Heart right ventricle (tissue), 16 donors: ENCODE data around the gene CNTFR. TPM values are rescaled to one million over a fixed set of nuclear protein-coding genes. Genes with fewer than 3 reads are reported as not detected.

Experiments
- ATAC-seq, 8 donors: fragments of 200-7000 bp; cut with Tn5 transposase; one replicate each; pipeline ENCODE4 v1.9.1; 2020; ENCODE audit warnings: mild to moderate bottlenecking in 8 of 8, moderate library complexity in 8 of 8, moderate number of reproducible peaks in 1 of 8
- DNase-seq, 2 donors: peaks; one replicate each; pipeline ENCODE4 v3.0.0-alpha.2; 2020
- H3K27ac ChIP-seq, 10 donors: fragments of 200-600 bp; sonication (generic) in 2 of 10; one replicate each; pipeline versions ENCODE4 v1.5.0 to v1.8.0; 2020 to 2022; ENCODE audit warnings: mild to moderate bottlenecking in 3 of 10
- H3K27me3 ChIP-seq, 7 donors: fragments of 200-600 bp; one replicate each; pipeline ENCODE4 v1.8.0; 2021 to 2022; ENCODE audit warnings: mild to moderate bottlenecking in 2 of 7
- H3K36me3 ChIP-seq, 9 donors: fragments of 200-600 bp; sonication (generic) in 1 of 9; one replicate each; pipeline versions ENCODE4 v1.5.0 to v1.8.0; 2020 to 2022; ENCODE audit warnings: mild to moderate bottlenecking in 2 of 9
- H3K4me1 ChIP-seq, 9 donors: fragments of 200-600 bp; sonication (generic) in 1 of 9; one replicate each; pipeline versions ENCODE4 v1.5.0 to v1.8.0; 2020 to 2022; ENCODE audit warnings: mild to moderate bottlenecking in 4 of 9
- H3K4me3 ChIP-seq, 10 donors: fragments of 200-600 bp; sonication (generic) in 2 of 10; one replicate each; pipeline versions ENCODE4 v1.5.0 to v1.8.0; 2020 to 2022; ENCODE audit warnings: mild to moderate bottlenecking in 7 of 10, moderate library complexity in 2 of 10
- H3K9me3 ChIP-seq, 11 donors: fragments of 200-600 bp in 10 of 11; sonication (generic) in 2 of 11; one replicate each; pipeline versions ENCODE4 v1.5.0 to v1.8.0; 2013 to 2022; ENCODE audit warnings: mild to moderate bottlenecking in 2 of 11, control low read depth in 1 of 11, moderate library complexity in 1 of 11
- CTCF ChIP-seq, 9 donors: fragments of 200-600 bp; sonication (generic) in 2 of 9; IDR thresholded peaks; one replicate each; pipeline versions ENCODE4 v1.5.0 to v1.8.0; 2021 to 2022; ENCODE audit warnings: antibody characterized with exemption in 9 of 9, mild to moderate bottlenecking in 5 of 9, moderate library complexity in 1 of 9
- WGBS, 2 donors: extraction: QIAGEN DNeasy Blood & Tissue Kit; methylation state at CpG; one replicate each; pipeline ENCODE4 v1.1.7; 2013; ENCODE audit warnings: inconsistent platforms in 1 of 2; 5-methylcytosine and 5-hydroxymethylcytosine counted together
- intact Hi-C, 10 donors: fragments of 100-400 bp; cut with DNase I; formaldehyde crosslinking; loops; one replicate each; pipeline versions ENCODE4 v1.11.1 to v1.14.2; 2022
- polyA plus RNA-seq, 2 donors: library from polyadenylated mRNA; stranded (reverse); fragments of 200-250 nt; gene quantifications; one replicate each; pipeline ENCODE4 v1.2.3, GENCODE V29; 2013
- total RNA-seq, 10 donors: library from RNA; stranded (reverse); fragmentation: NEBNext Ultra II Directional in 3 of 10; extraction: Animal tissue kit (Norgen Biotek cat#: 25700) in 3 of 10; gene quantifications; one replicate each; pipeline versions ENCODE4 v1.2.1 to v1.2.4, GENCODE V29; 2021 to 2023
- donor health status: Arrhythmogenic right ventricular cardiomyopathy.
- donor health status: ischemic (EF 13 %, LVEDD 7.1; RV severe dilation, severe dysfunction).
- donor health status: healthy with polysubstance abuse.
- donor health status: DM: no; HTN: yes; CAD: no.
- donor health status: DM: no; HTN: no; CAD: no.
- donor health status: ischemic (EF 25% LVEDD 6.9; RV normal size, moderate dysfunction).
- donor health status: ischemic (EF 25% LVEDD 5.7; RV mildly dilated, moderate dysfunction).
- donor health status: healthy.
- donor health status: DM: yes; HTN: yes; CAD: no.
- donor health status: Ischemic cardiomyopathy.
- donor health status: ischemic (EF 35%, LVEDD 5.7; RV mildly dilated, moderate dysfunction).
- donor health status: nonischemic (EF 11% LVEDD 7.7; RV severe dilation, severe dysfunction).
- donor health status: DM: yes; HTN: yes; CAD: no.
- donor health status: PGD.
- donor health status: ischemic (EF 29% LVEDD 5.4; RV normal size, mild dysfunction).
- donor health status: nonischemic (EF 23%, LVEDD 6.1; RV moderate dilation, normal function).

CNTFR gene
- total and polyA plus RNA-seq, 12 donors = 0.76 to 6.2 (median 2.9) TPM

- 51 to 53% methylated on average over 5 of the region's 5 CpGs for WGBS, 2 donors
- peaks cover 0 to 12% (median 0%) of the 10 kb centered on the region in 9 donors for H3K36me3 ChIP-seq
- DNase-seq (no peak), ATAC-seq (no peak)
- no peaks in the 10 kb centered on the region for H3K9me3 ChIP-seq
- peaks cover 9 to 40% (median 26%) of the 10 kb centered on the region in 9 donors for H3K4me1 ChIP-seq
- H3K27me3 ChIP-seq = peaks cover 0 to 29% (median 20%) of the 10 kb centered on the region in 7 donors
- H3K4me3 ChIP-seq = no peak overlapping the region
- intact Hi-C loops = loop anchor here in 2 of 10 donors (2.0 kb wide), 2 partner anchors 18 to 20 kb away; partner anchors contain the start of gene RPP25L (in 1 of the 2)
- H3K27ac ChIP-seq = no peak overlapping the region
- TF ChIP-seq CTCF (IDR thresholded peaks at IDR 0.05) = no peak
Measured at GRCh38 chr9:34633166-34633565, 43.6 kb upstream of the CNTFR start.

GRCh38 chr9:34630402-34631154, 41.1 kb upstream of the CNTFR start:
- Histone ChIP-seq H3K4me1 (peaks cover 4 to 20% (median 8%) of the 10 kb centered on the region in 9 donors), H3K9me3 (no peaks in the 10 kb centered on the region), H3K27me3 (peaks cover 23 to 55% (median 45%) of the 10 kb centered on the region in 7 donors), H3K4me3 (no peak overlapping the region), H3K36me3 (peaks cover 0 to 8% (median 0%) of the 10 kb centered on the region in 9 donors), H3K27ac (no peak overlapping the region)
- TF ChIP-seq CTCF (IDR thresholded peaks at IDR 0.05) = no peak
- no peak for ATAC-seq
- intact Hi-C loops = no loop called here
- 41 to 42% methylated on average over 5 of the region's 5 CpGs for WGBS, 2 donors
- no peak for DNase-seq

GRCh38 chr9:34629491-34629808, 39.9 kb upstream of the CNTFR start:
- H3K27me3 ChIP-seq = peaks cover 30 to 66% (median 57%) of the 10 kb centered on the region in 7 donors
- H3K9me3 ChIP-seq = no peaks in the 10 kb centered on the region
- 28 to 30% methylated on average over 5 of the region's 5 CpGs for WGBS, 2 donors
- intact Hi-C loops = no loop called here
- H3K4me1 ChIP-seq = peaks cover 4 to 22% (median 8%) of the 10 kb centered on the region in 9 donors
- H3K27ac ChIP-seq = no peak overlapping the region
- DNase-seq (no peak), ATAC-seq (no peak)
- H3K4me3 ChIP-seq = peak overlapping the region in 3 of 10 donors; percentile 37 to 59 (median 51)
- no peaks in the 10 kb centered on the region for H3K36me3 ChIP-seq
- TF ChIP-seq CTCF (IDR thresholded peaks at IDR 0.05) = no peak

GRCh38 chr9:34628656-34629490, 39.3 kb upstream of the CNTFR start, which contains the start of gene ARID3C:
Gene ARID3C, minus strand, starts transcription at chr9:34629066. Its CDS starts 1,052 bp downstream, at chr9:34628014.
- H3K27ac ChIP-seq = no peak within 1 kb of the TSS
- H3K27me3 ChIP-seq = peaks cover 30 to 72% (median 62%) of the 10 kb centered on the region in 7 donors
- 2% methylated on average over 26 to 69 of the region's 69 CpGs for WGBS, 2 donors
- no peak for TF ChIP-seq CTCF (IDR thresholded peaks at IDR 0.05)
- no peaks in the 10 kb centered on the region for H3K36me3 ChIP-seq
- peaks cover 4 to 24% (median 11%) of the 10 kb centered on the region in 9 donors for H3K4me1 ChIP-seq
- ATAC-seq = peak in 7 of 8 donors; percentile 45 to 75 (median 61)
- DNase-seq = no peak
- no peaks in the 10 kb centered on the region for H3K9me3 ChIP-seq
- intact Hi-C loops = no loop called here
- peak within 1 kb of the TSS in 9 of 10 donors; percentile 34 to 59 (median 47) for H3K4me3 ChIP-seq
